ENCODE measurements around the gene SVOP.

DNA sequence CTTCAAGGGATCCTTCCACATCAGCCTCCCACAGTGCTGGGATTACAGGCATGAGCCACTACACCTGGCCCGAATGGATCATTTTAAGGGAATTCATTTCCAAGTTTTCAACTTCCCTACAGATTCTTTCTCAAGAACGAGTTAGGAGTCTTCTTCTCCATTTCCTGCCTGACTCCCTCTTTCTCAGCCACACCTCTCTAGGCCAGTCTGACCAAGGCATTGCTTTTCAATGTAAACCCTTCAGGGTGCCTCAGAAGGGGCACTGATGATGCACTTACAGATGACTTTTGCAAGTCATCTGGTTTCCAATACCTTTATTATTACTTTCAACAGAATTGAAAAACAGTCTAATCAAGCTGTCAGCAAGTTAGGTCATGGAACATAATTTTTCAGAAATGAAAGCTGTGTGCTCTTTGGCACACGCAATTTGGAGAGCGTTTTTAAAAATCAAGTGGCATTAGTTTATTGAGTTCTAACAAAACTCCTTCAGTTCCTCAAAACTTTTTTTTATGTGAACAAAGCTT lies 47.2 kb downstream of the SVOP start:
- TF ChIP-seq, protein P1, sequence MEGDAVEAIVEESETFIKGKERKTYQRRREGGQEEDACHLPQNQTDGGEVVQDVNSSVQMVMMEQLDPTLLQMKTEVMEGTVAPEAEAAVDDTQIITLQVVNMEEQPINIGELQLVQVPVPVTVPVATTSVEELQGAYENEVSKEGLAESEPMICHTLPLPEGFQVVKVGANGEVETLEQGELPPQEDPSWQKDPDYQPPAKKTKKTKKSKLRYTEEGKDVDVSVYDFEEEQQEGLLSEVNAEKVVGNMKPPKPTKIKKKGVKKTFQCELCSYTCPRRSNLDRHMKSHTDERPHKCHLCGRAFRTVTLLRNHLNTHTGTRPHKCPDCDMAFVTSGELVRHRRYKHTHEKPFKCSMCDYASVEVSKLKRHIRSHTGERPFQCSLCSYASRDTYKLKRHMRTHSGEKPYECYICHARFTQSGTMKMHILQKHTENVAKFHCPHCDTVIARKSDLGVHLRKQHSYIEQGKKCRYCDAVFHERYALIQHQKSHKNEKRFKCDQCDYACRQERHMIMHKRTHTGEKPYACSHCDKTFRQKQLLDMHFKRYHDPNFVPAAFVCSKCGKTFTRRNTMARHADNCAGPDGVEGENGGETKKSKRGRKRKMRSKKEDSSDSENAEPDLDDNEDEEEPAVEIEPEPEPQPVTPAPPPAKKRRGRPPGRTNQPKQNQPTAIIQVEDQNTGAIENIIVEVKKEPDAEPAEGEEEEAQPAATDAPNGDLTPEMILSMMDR (IDR thresholded peaks at IDR 0.05; ENCODE audit: low read depth, low read length, poor library complexity, severe bottlenecking): no peak
- no peak for TF ChIP-seq EZH2phosphoT487 (IDR thresholded peaks at IDR 0.05; ENCODE audit: borderline replicate concordance, low read length)

Data from DOHH2 (cell line).